DMS153 (cell line): ENCODE data around the gene C12orf56.
"Not testable (repeated sequence)": the region's sequence is repeated elsewhere in the genome, so short reads cannot be mapped to it uniquely, and the experiment has no call there.

Experiments used
- DNase-seq: peaks from one replicate; lab custom pipeline; 2025; lab: John Stamatoyannopoulos, UW

C12orf56 gene

DNA sequence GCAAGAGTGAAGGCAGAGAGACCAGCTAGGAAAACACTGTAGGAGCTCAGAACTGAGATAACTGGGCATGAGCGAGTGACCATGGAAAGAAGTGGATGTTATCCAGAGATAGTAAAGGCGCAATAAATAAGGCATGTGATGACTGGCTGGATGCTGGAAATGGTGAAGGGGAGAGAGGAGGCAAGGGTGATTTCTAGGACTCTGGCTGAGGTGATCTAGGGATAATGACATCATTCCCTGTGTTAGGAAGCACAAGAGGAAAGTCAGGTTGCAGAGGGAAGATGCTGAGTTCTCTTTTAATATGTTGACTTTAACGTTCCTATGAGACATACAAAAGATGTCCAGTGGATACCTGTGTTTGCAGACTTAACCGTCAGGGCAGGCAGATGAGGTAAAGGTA is 78.7 kb downstream of the C12orf56 start:
- DNase-seq, result no peak

GRCh38 chr12:64304571-64304970 is 86.0 kb downstream of the C12orf56 start:
- no peak for DNase-seq

- DNase-seq, result no peak
Measured at GRCh38 chr12:64299628-64300027, 90.9 kb downstream of the C12orf56 start.

DNA sequence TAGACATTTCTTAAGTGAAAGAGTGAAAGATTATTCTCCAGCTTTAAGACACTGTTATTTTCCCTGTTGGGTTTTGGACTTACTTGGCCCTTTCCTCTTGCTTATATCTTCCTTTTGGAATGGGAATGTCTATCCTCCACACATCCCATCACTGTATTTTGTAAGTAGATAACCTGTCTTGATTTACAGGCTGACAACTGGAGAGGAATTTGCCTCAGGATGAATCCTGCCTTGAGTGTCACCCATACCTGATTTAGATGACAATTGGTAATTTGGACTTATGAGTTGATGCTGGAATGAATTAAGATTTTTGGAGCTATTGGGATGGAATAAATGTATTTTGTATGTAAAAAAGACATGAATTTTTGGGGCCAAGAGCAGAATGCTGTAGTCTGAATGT is 94.3 kb downstream of the C12orf56 start:
- DNase-seq, result no peak

DNA sequence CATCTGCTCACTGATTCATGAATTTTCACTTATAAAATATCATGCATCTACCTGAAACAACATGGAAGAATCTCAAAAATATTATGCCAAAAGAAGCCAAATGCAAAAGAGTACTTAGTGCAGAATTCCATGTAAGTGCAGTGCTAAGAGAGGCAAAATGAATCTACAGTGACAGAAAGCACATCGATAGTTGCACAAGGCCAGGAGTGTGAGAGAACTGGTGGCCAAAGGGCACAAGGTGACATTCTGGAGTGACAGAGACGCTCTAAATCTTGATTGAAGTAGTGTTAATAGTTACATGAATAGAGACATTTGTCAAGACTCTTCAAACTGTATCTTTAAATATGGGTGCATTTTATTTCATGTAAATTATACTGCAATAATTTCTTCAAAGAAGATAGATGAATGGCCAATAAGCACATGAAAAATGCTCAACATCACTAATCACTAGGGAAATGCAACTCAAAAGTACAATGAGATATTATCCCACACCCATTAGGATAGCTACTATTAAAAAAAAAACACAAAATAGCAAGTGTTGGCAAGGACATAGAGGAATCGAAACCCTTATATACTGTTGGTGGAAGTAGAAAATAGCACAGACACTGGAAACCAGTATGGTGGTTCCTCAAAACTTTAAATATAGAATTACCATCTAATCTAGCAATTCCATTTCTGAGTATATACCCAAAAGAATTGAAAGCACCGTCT is 96.7 kb downstream of the C12orf56 start:
- DNase-seq, result no peak

- DNase-seq, result not testable (repeated sequence)
Measured at GRCh38 chr12:64293174-64293573, 97.4 kb downstream of the C12orf56 start.

DNA sequence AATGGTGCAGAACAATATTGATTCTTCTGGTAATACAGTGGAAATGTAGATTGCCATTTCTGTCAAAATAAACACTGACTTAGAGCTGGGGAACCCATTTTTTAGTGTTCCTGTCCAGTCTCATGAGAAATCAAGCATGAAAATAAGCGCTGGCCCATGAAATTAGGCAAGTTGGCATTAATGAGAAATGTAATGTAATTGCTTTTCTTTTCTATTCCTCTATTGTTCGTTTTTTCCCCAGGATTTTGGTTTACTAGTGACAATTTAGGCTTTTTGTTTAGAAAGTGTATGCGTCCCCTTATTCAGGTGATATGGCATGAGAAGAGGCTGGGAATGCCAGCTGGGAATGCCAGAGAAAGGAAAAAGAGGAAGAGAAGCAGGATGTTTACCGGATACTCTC is 104.0 kb downstream of the C12orf56 start:
- no peak for DNase-seq

- DNase-seq, result no peak
Measured at GRCh38 chr12:64284256-64284655, 106.3 kb downstream of the C12orf56 start.

GRCh38 chr12:64278421-64278820 is 112.1 kb downstream of the C12orf56 start:
- DNase-seq, result no peak

- DNase-seq, result no peak
Measured at GRCh38 chr12:64273527-64274403, 116.8 kb downstream of the C12orf56 start.

DNA sequence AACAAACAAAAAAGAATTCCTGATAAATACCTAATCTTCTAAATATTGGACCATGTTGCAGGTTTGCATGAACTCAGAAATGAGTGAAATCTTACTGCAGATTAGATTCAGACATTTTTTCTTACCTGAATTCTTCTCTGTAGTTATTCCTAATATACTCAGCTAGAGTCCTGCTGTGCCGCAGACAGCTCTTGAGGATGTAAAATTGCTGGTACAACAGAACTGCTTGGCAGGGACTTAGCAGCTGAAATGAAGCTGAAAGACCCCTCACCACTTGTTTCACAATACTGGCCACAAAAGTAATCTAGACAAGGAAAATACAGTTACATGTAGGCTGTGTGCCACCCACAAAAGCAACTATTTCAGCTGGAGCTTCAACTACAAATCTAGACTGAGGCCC is 120.1 kb downstream of the C12orf56 start:
- DNase-seq, result no peak

DNA sequence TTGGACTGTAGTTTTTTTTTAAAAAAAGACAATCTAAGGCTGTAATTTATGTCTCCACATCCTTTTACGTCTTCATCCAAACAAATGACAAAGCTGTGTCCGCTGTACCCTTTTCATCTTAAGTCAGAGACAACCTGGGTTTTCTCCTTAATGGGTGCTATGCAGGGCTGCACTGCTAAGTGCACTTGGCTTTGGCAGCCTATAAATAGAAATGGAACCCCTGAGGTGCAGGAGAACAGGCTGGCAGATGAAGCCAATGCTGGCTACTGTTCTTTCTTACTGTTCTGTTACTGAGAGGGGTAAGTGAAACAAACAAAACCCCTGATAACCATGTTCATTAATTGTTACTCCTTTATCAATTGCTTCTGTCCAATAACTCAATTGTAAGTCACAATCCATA is 121.4 kb downstream of the C12orf56 start:
- no peak for DNase-seq

DNA sequence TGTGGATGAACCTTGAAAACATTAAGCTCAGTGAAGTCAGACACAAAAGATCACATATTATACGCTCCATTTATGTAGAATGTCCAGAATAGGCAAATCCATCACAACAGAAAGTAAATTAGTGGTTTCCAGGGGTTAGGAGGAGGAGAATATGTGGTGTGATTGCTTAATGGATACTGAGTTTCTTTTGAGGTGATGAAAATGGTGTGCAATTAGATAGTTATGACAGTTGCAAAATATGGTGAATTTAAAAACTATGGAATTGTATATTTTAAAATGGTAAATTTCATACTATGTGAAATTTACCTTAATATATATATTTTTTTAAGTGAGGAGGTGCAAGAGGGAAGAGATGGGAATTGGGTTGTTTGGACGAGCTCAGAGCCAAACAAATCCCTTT is 122.1 kb downstream of the C12orf56 start:
- DNase-seq, result no peak

DNA sequence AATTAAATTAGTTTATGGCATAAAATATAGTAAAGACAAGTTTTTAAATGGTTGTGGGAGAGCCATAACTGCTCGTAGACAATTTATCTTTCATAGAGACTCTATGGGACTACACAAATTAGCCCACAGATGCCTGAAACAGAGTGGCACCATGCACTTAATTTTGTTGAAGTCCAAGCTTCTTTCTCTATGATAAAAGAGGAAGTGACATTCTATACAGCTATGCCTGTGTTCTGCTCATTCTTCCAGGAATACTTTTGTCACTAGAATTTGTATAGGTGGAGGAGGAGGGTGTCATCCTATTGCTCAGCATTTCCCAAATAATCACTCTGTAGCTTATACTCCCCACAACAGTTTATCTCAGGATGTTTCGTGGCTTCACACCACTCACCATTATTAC is 124.7 kb downstream of the C12orf56 start:
- DNase-seq, result no peak

DNA sequence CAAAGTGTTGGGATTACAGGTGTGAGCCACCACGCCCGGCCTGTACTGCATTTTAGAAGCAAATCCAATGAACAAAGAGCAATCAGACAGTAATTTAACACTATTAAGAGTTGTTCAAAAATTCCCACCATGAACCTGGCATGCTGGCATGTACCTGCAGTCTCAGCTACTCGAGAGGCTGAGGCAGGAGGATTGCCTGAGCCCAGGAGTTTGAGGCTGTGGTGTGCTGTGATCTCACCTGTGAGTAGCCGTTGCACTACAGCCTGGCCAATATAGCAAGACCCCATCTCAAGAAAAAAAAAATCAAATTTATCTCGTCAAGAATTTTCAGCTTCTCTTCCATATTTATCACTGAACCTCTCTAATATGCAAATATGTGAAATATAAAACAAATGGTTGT is 128.7 kb downstream of the C12orf56 start:
- DNase-seq, result no peak

DNA sequence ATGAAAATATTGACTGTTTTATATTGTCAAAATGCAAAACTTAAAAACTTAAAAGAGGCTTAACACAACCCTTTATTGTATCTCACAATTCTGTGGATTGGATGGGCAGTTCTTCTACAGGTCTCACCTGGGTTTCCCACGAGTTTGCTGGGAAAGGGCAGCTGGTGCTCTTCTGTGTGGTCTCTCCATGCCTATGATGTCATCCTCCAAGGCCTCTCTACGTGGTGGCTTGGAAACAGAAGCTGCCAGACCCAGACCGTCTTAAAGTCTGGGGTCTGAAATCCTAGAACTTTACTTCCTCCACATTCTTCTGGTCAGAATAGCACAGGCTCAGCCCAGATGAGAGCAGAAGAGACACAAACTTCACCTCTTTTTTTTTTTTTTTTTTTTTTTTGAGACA is 132.0 kb downstream of the C12orf56 start:
- DNase-seq, result no peak

DNA sequence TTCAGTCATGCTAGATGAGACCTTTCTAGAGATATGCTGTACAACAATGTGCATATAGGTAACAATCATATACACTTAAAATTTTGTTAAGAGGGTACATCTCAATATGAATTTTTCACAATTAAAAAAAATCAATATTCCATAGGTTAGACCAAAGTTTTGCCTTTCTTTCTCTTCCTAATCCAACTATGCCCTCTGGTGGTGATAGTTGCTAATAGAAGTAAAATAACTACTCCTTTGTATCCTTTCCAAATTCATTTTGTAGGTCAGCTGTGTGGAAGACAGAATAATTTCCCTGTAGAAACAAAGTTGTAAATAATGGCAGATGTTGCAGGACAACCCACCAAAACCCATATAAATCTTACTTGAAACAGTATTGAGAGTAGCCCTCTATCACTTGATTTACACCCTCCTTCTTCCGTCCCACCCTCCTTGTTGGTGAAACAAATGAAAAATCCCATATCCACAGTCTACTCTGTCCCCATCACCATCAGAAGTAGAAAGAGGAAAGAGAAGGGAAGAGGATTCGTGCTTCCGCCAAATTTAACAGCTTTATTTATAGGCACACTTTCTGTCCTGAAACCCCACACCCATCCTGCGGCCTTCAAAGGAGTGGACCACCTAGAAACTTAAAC is 134.3 kb downstream of the C12orf56 start:
- peak; percentile 38 for DNase-seq

DNA sequence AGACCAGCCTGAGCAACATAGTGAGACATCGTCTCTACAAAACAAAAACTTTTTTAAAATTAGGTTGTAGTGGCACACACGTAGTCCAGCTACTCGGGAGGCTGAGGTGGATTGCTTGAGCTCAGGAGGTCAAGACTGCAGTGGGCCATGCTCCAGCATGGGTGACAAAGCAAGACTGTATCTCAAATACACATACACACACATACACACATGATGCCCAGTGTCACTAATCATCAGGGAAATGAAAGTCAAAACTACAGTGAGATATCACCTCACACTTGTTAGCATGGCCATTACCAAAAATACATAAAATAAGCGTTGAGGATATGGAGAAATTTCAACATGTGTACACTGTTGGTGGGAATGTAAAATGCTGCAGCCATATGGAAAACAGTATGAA is 135.3 kb downstream of the C12orf56 start:
- DNase-seq, result no peak

GRCh38 chr12:64253356-64253755 is 137.2 kb downstream of the C12orf56 start:
- no peak for DNase-seq

GRCh38 chr12:64252681-64253080 is 137.9 kb downstream of the C12orf56 start:
- DNase-seq, result no peak

GRCh38 chr12:64243809-64244208 is 146.7 kb downstream of the C12orf56 start:
- no peak for DNase-seq

DNA sequence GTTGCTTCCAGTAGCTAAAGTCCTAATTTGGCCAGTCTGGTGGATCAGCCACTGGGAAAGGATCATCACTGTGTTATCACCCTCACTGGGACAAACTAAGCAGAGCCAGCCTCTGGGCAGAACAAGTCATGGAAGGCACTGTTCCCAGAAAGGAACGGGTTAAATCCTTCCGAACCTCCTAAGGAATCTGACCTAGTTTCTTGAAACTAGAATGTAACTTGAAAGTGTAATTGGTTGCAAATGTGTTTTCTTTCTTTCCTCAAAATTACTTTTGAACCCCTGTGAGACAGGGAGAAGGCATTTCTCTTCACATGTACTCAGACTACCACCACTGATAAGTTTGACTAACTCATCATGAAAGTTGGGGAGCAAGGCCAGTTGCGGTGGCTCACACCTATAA is 149.8 kb downstream of the C12orf56 start:
- DNase-seq, result no peak

- DNase-seq, result peak; percentile 27
Measured at GRCh38 chr12:64237382-64237781, 153.2 kb downstream of the C12orf56 start.
